ENCODE measurements around the gene CALHM3.

Gene CALHM3

DNA sequence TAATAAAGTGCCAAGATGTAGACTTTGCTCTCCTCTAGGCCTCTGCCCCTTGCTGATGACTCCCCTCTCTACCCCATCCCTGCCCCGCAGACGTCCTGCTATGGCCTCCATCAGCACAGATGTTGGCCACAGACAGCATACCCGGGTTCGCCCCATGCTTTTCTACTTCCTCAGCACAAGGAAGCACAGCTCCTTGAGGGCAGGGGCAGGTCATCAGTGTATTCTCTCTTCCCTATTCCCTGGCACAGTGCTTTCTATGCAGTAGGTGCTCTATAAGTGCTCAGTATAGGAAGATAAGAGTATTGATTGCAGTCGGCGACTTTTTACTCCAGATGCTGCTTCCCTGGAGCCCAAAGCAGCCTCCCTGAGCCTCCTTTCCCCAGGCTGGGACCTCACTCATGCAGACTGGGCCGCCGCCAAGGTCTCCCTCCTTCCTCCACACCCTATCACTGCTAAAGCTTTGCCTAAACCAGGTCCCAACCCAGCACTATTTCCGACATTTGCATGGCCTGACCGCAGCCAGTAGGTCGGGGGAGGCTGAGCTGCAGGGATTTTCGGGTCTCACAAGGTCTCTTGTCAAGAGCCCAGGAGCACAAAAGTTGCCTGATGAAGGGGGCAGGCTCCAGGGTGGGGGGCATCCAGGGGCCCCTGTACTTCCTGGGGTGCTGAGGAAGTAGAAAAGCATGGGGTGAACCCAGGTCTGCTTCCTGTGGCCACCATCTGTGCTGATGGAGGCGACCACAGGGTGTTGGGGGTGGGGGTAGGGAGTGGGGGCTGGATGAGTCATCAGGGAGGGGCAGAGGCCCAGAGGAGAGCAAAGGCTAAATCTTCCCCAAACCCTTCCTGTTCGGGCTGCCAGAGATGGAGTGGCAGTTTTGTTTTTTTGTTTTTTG is 8.0 kb downstream of the CALHM3 start:
- no peak overlapping the region for H3K27ac ChIP-seq (ENCODE audit: low read depth, low read length)
- H3K18ac ChIP-seq (ENCODE audit: low read length) = no peak overlapping the region
- H2BK5ac ChIP-seq (ENCODE audit: low read depth, low read length, poor library complexity) = no peak overlapping the region
- no peak overlapping the region for H2AK5ac ChIP-seq (ENCODE audit: low read length)
- H3K9ac ChIP-seq (ENCODE audit: low read length) = no peak overlapping the region
- H3K23ac ChIP-seq (ENCODE audit: low read length) = no peak overlapping the region
- no peaks in the 10 kb centered on the region for H3K79me1 ChIP-seq (ENCODE audit: low read length)
- no peak overlapping the region for H3K4me2 ChIP-seq (ENCODE audit: low read length)
- no peaks in the 10 kb centered on the region for H3K79me2 ChIP-seq (ENCODE audit: control insufficient read depth, insufficient read depth, low read length, poor library complexity)
- no peak overlapping the region for H4K8ac ChIP-seq (ENCODE audit: low read depth, low read length)
- peaks cover 2% of the 10 kb centered on the region for H3K9me3 ChIP-seq (ENCODE audit: insufficient read depth, low read depth, low read length)
- no peaks in the 10 kb centered on the region for H3K36me3 ChIP-seq (ENCODE audit: control insufficient read depth in 1 of 2, insufficient read depth in 2 of 2, low read length in 2 of 2)
- WGBS (ENCODE audit: extremely low coverage, insufficient coverage, insufficient read length) = no CpG with 5 or more reads among the region's 14 CpGs
- H4K91ac ChIP-seq (ENCODE audit: low read depth, low read length) = no peak overlapping the region
- H2BK120ac ChIP-seq (ENCODE audit: insufficient read depth, low read length, poor library complexity) = no peak overlapping the region
- H2AFZ ChIP-seq (ENCODE audit: insufficient read depth, low read length, poor library complexity) = no peak overlapping the region
- DNase-seq = no peak
- H3K4me3 ChIP-seq (ENCODE audit: low read depth, low read length) = no peak overlapping the region
- no peak overlapping the region for H2BK12ac ChIP-seq (ENCODE audit: low read length)
- no peak overlapping the region for H4K12ac ChIP-seq (ENCODE audit: low read depth, low read length)
- no peak overlapping the region for H3K4ac ChIP-seq (ENCODE audit: low read depth, low read length)
- no peak overlapping the region for H3K14ac ChIP-seq (ENCODE audit: low read length)
- H3K27me3 ChIP-seq (ENCODE audit: insufficient read depth, low read length) = no peaks in the 10 kb centered on the region
- peaks cover 0 to 3% of the 10 kb centered on the region in 2 experiments for H3K4me1 ChIP-seq (ENCODE audit: control insufficient read depth in 1 of 2, insufficient read depth in 2 of 2, low read length in 2 of 2)

- Histone ChIP-seq H2BK12ac (ENCODE audit: low read length) (no peak overlapping the region), H2BK120ac (ENCODE audit: insufficient read depth, low read length, poor library complexity) (no peak overlapping the region), H3K9ac (ENCODE audit: low read length) (no peak overlapping the region), H3K4me2 (ENCODE audit: low read length) (no peak overlapping the region), H3K4me1 (ENCODE audit: control insufficient read depth in 1 of 2, insufficient read depth in 2 of 2, low read length in 2 of 2) (peaks cover 0 to 3% of the 10 kb centered on the region in 2 experiments), H3K79me2 (ENCODE audit: control insufficient read depth, insufficient read depth, low read length, poor library complexity) (no peaks in the 10 kb centered on the region), H3K27ac (ENCODE audit: low read depth, low read length) (no peak overlapping the region), H3K4ac (ENCODE audit: low read depth, low read length) (no peak overlapping the region), H4K91ac (ENCODE audit: low read depth, low read length) (no peak overlapping the region), H3K18ac (ENCODE audit: low read length) (no peak overlapping the region), H4K8ac (ENCODE audit: low read depth, low read length) (no peak overlapping the region), H3K23ac (ENCODE audit: low read length) (no peak overlapping the region), H2AK5ac (ENCODE audit: low read length) (no peak overlapping the region), H3K9me3 (ENCODE audit: insufficient read depth, low read depth, low read length) (peaks cover 2% of the 10 kb centered on the region), H2BK5ac (ENCODE audit: low read depth, low read length, poor library complexity) (no peak overlapping the region), H3K79me1 (ENCODE audit: low read length) (no peaks in the 10 kb centered on the region), H3K27me3 (ENCODE audit: insufficient read depth, low read length) (no peaks in the 10 kb centered on the region), H3K14ac (ENCODE audit: low read length) (no peak overlapping the region), H3K36me3 (ENCODE audit: control insufficient read depth in 1 of 2, insufficient read depth in 2 of 2, low read length in 2 of 2) (no peaks in the 10 kb centered on the region), H2AFZ (ENCODE audit: insufficient read depth, low read length, poor library complexity) (no peak overlapping the region), H4K12ac (ENCODE audit: low read depth, low read length) (no peak overlapping the region), H3K4me3 (ENCODE audit: low read depth, low read length) (no peak overlapping the region)
- WGBS (ENCODE audit: extremely low coverage, insufficient coverage, insufficient read length) = no CpG with 5 or more reads among the region's 5 CpGs
- DNase-seq = no peak
Observed at GRCh38 chr10:103469201-103469600, 9.8 kb downstream of the CALHM3 start.

GRCh38 chr10:103467406-103467805 is 11.6 kb downstream of the CALHM3 start:
- peaks cover 0 to 3% of the 10 kb centered on the region in 2 experiments for H3K4me1 ChIP-seq (ENCODE audit: control insufficient read depth in 1 of 2, insufficient read depth in 2 of 2, low read length in 2 of 2)
- DNase-seq = no peak
- H3K79me2 ChIP-seq (ENCODE audit: control insufficient read depth, insufficient read depth, low read length, poor library complexity) = no peaks in the 10 kb centered on the region
- peaks cover 2% of the 10 kb centered on the region for H3K9me3 ChIP-seq (ENCODE audit: insufficient read depth, low read depth, low read length)
- no peak overlapping the region for H2AK5ac ChIP-seq (ENCODE audit: low read length)
- no peak overlapping the region for H3K4ac ChIP-seq (ENCODE audit: low read depth, low read length)
- H3K4me3 ChIP-seq (ENCODE audit: low read depth, low read length) = no peak overlapping the region
- H3K23ac ChIP-seq (ENCODE audit: low read length) = no peak overlapping the region
- no peak overlapping the region for H2BK120ac ChIP-seq (ENCODE audit: insufficient read depth, low read length, poor library complexity)
- no peak overlapping the region for H2BK12ac ChIP-seq (ENCODE audit: low read length)
- H3K27ac ChIP-seq (ENCODE audit: low read depth, low read length) = no peak overlapping the region
- WGBS (ENCODE audit: extremely low coverage, insufficient coverage, insufficient read length) = no CpG with 5 or more reads among the region's 7 CpGs
- H4K8ac ChIP-seq (ENCODE audit: low read depth, low read length) = no peak overlapping the region
- H3K27me3 ChIP-seq (ENCODE audit: insufficient read depth, low read length) = no peaks in the 10 kb centered on the region
- no peak overlapping the region for H3K4me2 ChIP-seq (ENCODE audit: low read length)
- H4K91ac ChIP-seq (ENCODE audit: low read depth, low read length) = no peak overlapping the region
- no peaks in the 10 kb centered on the region for H3K36me3 ChIP-seq (ENCODE audit: control insufficient read depth in 1 of 2, insufficient read depth in 2 of 2, low read length in 2 of 2)
- H3K79me1 ChIP-seq (ENCODE audit: low read length) = no peaks in the 10 kb centered on the region
- no peak overlapping the region for H2AFZ ChIP-seq (ENCODE audit: insufficient read depth, low read length, poor library complexity)
- no peak overlapping the region for H3K9ac ChIP-seq (ENCODE audit: low read length)
- H3K14ac ChIP-seq (ENCODE audit: low read length) = no peak overlapping the region
- H2BK5ac ChIP-seq (ENCODE audit: low read depth, low read length, poor library complexity) = no peak overlapping the region
- no peak overlapping the region for H3K18ac ChIP-seq (ENCODE audit: low read length)
- no peak overlapping the region for H4K12ac ChIP-seq (ENCODE audit: low read depth, low read length)

DNA sequence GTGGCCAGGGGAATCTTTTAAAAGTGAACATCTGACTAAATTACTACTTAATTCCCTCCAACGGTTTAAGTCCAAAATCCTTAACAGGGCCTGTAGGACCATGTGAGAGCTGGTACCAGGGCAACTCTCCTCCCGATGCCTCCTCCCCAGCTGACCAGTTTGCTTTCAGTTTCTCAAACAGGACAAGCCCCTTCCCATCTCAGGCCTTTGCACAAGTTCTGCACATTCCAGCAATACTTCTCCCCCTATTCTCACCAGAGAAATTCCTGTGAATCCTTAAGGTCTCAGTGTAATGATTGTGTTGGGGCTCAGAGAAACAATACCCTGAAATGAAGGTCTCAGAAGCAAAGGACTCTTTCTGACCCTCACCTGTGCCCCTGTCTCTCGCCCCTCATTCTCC is 12.3 kb downstream of the CALHM3 start:
- H4K91ac ChIP-seq (ENCODE audit: low read depth, low read length) = no peak overlapping the region
- no peak overlapping the region for H2BK12ac ChIP-seq (ENCODE audit: low read length)
- H4K8ac ChIP-seq (ENCODE audit: low read depth, low read length) = no peak overlapping the region
- no peak overlapping the region for H2AK5ac ChIP-seq (ENCODE audit: low read length)
- H4K12ac ChIP-seq (ENCODE audit: low read depth, low read length) = no peak overlapping the region
- no peak overlapping the region for H2AFZ ChIP-seq (ENCODE audit: insufficient read depth, low read length, poor library complexity)
- no peak overlapping the region for H2BK120ac ChIP-seq (ENCODE audit: insufficient read depth, low read length, poor library complexity)
- no peak overlapping the region for H3K18ac ChIP-seq (ENCODE audit: low read length)
- WGBS (ENCODE audit: extremely low coverage, insufficient coverage, insufficient read length) = no CpG with 5 or more reads among the region's 3 CpGs
- H3K27me3 ChIP-seq (ENCODE audit: insufficient read depth, low read length) = no peaks in the 10 kb centered on the region
- no peak overlapping the region for H3K23ac ChIP-seq (ENCODE audit: low read length)
- no peaks in the 10 kb centered on the region for H3K79me2 ChIP-seq (ENCODE audit: control insufficient read depth, insufficient read depth, low read length, poor library complexity)
- no peak overlapping the region for H2BK5ac ChIP-seq (ENCODE audit: low read depth, low read length, poor library complexity)
- H3K27ac ChIP-seq (ENCODE audit: low read depth, low read length) = no peak overlapping the region
- peaks cover 0 to 3% of the 10 kb centered on the region in 2 experiments for H3K4me1 ChIP-seq (ENCODE audit: control insufficient read depth in 1 of 2, insufficient read depth in 2 of 2, low read length in 2 of 2)
- H3K9me3 ChIP-seq (ENCODE audit: insufficient read depth, low read depth, low read length) = peaks cover 2% of the 10 kb centered on the region
- no peaks in the 10 kb centered on the region for H3K36me3 ChIP-seq (ENCODE audit: control insufficient read depth in 1 of 2, insufficient read depth in 2 of 2, low read length in 2 of 2)
- H3K4me2 ChIP-seq (ENCODE audit: low read length) = no peak overlapping the region
- no peaks in the 10 kb centered on the region for H3K79me1 ChIP-seq (ENCODE audit: low read length)
- DNase-seq = no peak
- no peak overlapping the region for H3K4me3 ChIP-seq (ENCODE audit: low read depth, low read length)
- H3K14ac ChIP-seq (ENCODE audit: low read length) = no peak overlapping the region
- no peak overlapping the region for H3K4ac ChIP-seq (ENCODE audit: low read depth, low read length)
- H3K9ac ChIP-seq (ENCODE audit: low read length) = no peak overlapping the region
